Endothelial cell of umbilical vein (primary cell): ENCODE data around the gene RASSF9. TPM values are rescaled to one million over a fixed set of nuclear protein-coding genes. Genes with fewer than 3 reads are reported as not detected.

Experiments used
- BruUV-seq: library from RNA; stranded (reverse); fragments of 400-500 nt; replicated peaks from 2 replicates; lab custom pipeline; 2021; lab: Mats Ljungman, UMichigan
- CTCF ChIA-PET: fragments of 300-600, 350-600 bp; sonication (Branson Sonifier 250); formaldehyde crosslinking; loops from one replicate; lab custom pipeline; 2021; ENCODE audit warnings: antibody characterized with exemption, inconsistent platforms; lab: Charles Lee
- POLR2A ChIA-PET: fragments of 300-600, 350-600 bp; sonication (Branson Sonifier 250); formaldehyde crosslinking; loops from one replicate; lab custom pipeline; 2021; ENCODE audit warnings: antibody characterized with exemption, inconsistent platforms; lab: Charles Lee
- DNase-seq: peaks from one replicate; pipeline ENCODE4 v3.0.0-alpha.2; 2011; ENCODE audit warnings: low read depth, low spot score
- FAIRE-seq: peaks from 2 replicates; lab custom pipeline; 2011; peaks lifted over from hg19 to GRCh38; lab: Jason Lieb, UNC
- H2AFZ ChIP-seq: 2 replicates; pipeline ENCODE4 v1.6.0; 2012; ENCODE audit warnings: low read depth, low read length, control low read depth, inconsistent platforms
- H3K27ac ChIP-seq: 2 replicates; pipeline ENCODE4 v1.5.1; 2011; ENCODE audit warnings: low read depth, mild to moderate bottlenecking, control low read depth, low read length, moderate library complexity; ENCODE audit not compliant: insufficient read depth
- H3K27me3 ChIP-seq, 2 experiments: 2 replicates each; pipeline versions ENCODE4 v1.6.0 to v1.6.1; 2011; ENCODE audit warnings: low read length in 2 of 2, mixed read lengths in 1 of 2; ENCODE audit not compliant: control insufficient read depth in 2 of 2, insufficient read depth in 2 of 2
- H3K36me3 ChIP-seq, 2 experiments: 2 replicates in 1 of 2; 3 replicates in 1 of 2; pipeline ENCODE4 v1.5.1; 2011; ENCODE audit warnings: low read length in 2 of 2, mild to moderate bottlenecking in 1 of 2, moderate library complexity in 1 of 2; ENCODE audit not compliant: control insufficient read depth in 2 of 2, insufficient read depth in 2 of 2; ENCODE audit errors: extremely low read depth in 1 of 2
- H3K4me1 ChIP-seq: 3 replicates; pipeline ENCODE4 v1.5.1; 2011; ENCODE audit warnings: mild to moderate bottlenecking, low read length; ENCODE audit not compliant: control insufficient read depth, insufficient read depth; ENCODE audit errors: extremely low read depth
- H3K4me2 ChIP-seq: 2 replicates; pipeline ENCODE4 v1.6.1; 2011; ENCODE audit warnings: low read length, control low read depth, mixed read lengths; ENCODE audit not compliant: insufficient read depth
- H3K4me3 ChIP-seq, 3 experiments: fragments of 200-600 bp in 1 of 3; sonication (generic), shearing (Covaris generic) in 1 of 3; replicated peaks in 1 of 3; 2 replicates each; pipeline ENCODE4 v1.5.1; 2011 to 2016; ENCODE audit warnings: control low read depth in 3 of 3, low read length in 3 of 3, mild to moderate bottlenecking in 2 of 3, inconsistent platforms in 1 of 3, low read depth in 1 of 3, moderate library complexity in 1 of 3; ENCODE audit not compliant: insufficient read depth in 1 of 3
- H3K79me2 ChIP-seq: 2 replicates; pipeline ENCODE4 v1.6.0; 2012; ENCODE audit warnings: low read length, inconsistent platforms; ENCODE audit not compliant: control insufficient read depth, insufficient read depth
- H3K9ac ChIP-seq: replicated peaks from 2 replicates; pipeline ENCODE3; 2011; ENCODE audit warnings: low read length, control low read depth; ENCODE audit not compliant: insufficient read depth; ENCODE audit errors: extremely low read depth
- H3K9me1 ChIP-seq: replicated peaks from 3 replicates; pipeline ENCODE4 v1.6.0; 2011; ENCODE audit warnings: mild to moderate bottlenecking, low read length; ENCODE audit not compliant: control insufficient read depth, insufficient read depth; ENCODE audit errors: extremely low read depth
- H3K9me3 ChIP-seq: replicated peaks from 2 replicates; pipeline ENCODE4 v1.5.1; 2012; ENCODE audit warnings: low read length, inconsistent platforms; ENCODE audit not compliant: control insufficient read depth, insufficient read depth
- H4K20me1 ChIP-seq: replicated peaks from 2 replicates; pipeline ENCODE3; 2011; ENCODE audit warnings: mild to moderate bottlenecking, low read length; ENCODE audit not compliant: control insufficient read depth, insufficient read depth; ENCODE audit errors: extremely low read depth
- CTCF ChIP-seq, 2 donors: IDR thresholded peaks; 1 replicate in 1 of 2; 2 replicates in 1 of 2; pipeline ENCODE4 v1.5.1; 2011; ENCODE audit warnings: low read length in 2 of 2, mild to moderate bottlenecking in 2 of 2, moderate library complexity in 2 of 2, control low read depth in 1 of 2, inconsistent platforms in 1 of 2, low read depth in 1 of 2; ENCODE audit not compliant: insufficient read depth in 1 of 2; ENCODE audit errors: extremely low read depth in 1 of 2
- EZH2 ChIP-seq: IDR thresholded peaks from 2 replicates; pipeline ENCODE4 v1.6.1; 2012; ENCODE audit warnings: borderline replicate concordance, low read depth, mild to moderate bottlenecking, moderate library complexity, low read length, inconsistent platforms; ENCODE audit not compliant: severe bottlenecking
- FOS ChIP-seq: IDR thresholded peaks from 2 replicates; pipeline ENCODE4 v1.6.1; 2011; ENCODE audit warnings: mild to moderate bottlenecking, low read length, moderate library complexity, borderline replicate concordance; ENCODE audit not compliant: insufficient read depth
- GATA2 ChIP-seq: IDR thresholded peaks from 2 replicates; pipeline ENCODE4 v1.7.0; 2011; ENCODE audit warnings: low read depth, mild to moderate bottlenecking, moderate library complexity, mixed read lengths, low read length; ENCODE audit not compliant: insufficient read length, insufficient read depth
- JUN ChIP-seq: IDR thresholded peaks from 2 replicates; pipeline ENCODE4 v1.6.1; 2011; ENCODE audit warnings: borderline replicate concordance, low read depth; ENCODE audit not compliant: insufficient read length, insufficient read depth
- MAX ChIP-seq: IDR thresholded peaks from 2 replicates; pipeline ENCODE4 v1.6.1; 2011; ENCODE audit not compliant: insufficient read depth, insufficient read length
- MYC ChIP-seq: IDR thresholded peaks from one replicate; pipeline ENCODE4 v1.6.1; 2011; ENCODE audit warnings: mild to moderate bottlenecking, low read depth, low read length
- POLR2A ChIP-seq: IDR thresholded peaks from 2 replicates; pipeline ENCODE4 v1.6.1; 2012; ENCODE audit warnings: low read depth, mild to moderate bottlenecking, control low read depth, low read length
- POLR2AphosphoS5 ChIP-seq: IDR thresholded peaks from 2 replicates; pipeline ENCODE4 v1.6.1; 2012; ENCODE audit warnings: low read depth, mild to moderate bottlenecking, control low read depth, low read length, moderate library complexity; ENCODE audit not compliant: insufficient read depth
- dilution Hi-C: fragments of 300-500 bp; cut with MboI; formaldehyde crosslinking; loops from one replicate; pipeline ENCODE4 v1.15.0; 2019; ENCODE audit warnings: low sequenced_read_pairs; ENCODE audit not compliant: extremely low pct_ligation_motif_present
- intact Hi-C: fragments of 100-400 bp; cut with micrococcal nuclease; formaldehyde crosslinking; loops from one replicate; pipeline ENCODE4 v1.10.0; 2022
- polyA plus RNA-seq, 4 experiments: library from polyadenylated mRNA; depleted of rRNA in 3 of 4; stranded (reverse) in 3 of 4; unstranded in 1 of 4; fragments of >200 nt; gene quantifications; 2 replicates each; pipeline versions ENCODE4 v1.2.1 to v1.2.3, GENCODE V29; 2011 to 2012; ENCODE audit warnings: missing spikeins in 1 of 4
- total RNA-seq: library from RNA; stranded (reverse); gene quantifications from 2 replicates; pipeline ENCODE4 v1.2.3, GENCODE V29; 2021

The RASSF9 gene
- total and polyA plus RNA-seq, 2 donors (not counting 3 experiments of a cell fraction or from before 2014, with no cell fraction given) = 2.1 to 2.3 TPM

- ChIA-PET CTCF (interaction anchor here (1.1 to 4.0 kb wide), 10 partner anchors 9 to 407 kb away, joined by 3 to 31 read pairs (median 4); partner anchors contain the start of gene RASSF9), POLR2A (no interaction called here)
- H3K27me3 ChIP-seq = no peaks in the 10 kb centered on the region
- no peak overlapping the region for H3K9ac ChIP-seq
- no peak overlapping the region for H3K27ac ChIP-seq
- DNase-seq (no peak), FAIRE-seq (no peak)
- H3K79me2 ChIP-seq = no peaks in the 10 kb centered on the region
- no peaks in the 10 kb centered on the region for H4K20me1 ChIP-seq
- H3K9me3 ChIP-seq = no peaks in the 10 kb centered on the region
- H3K36me3 ChIP-seq = no peaks in the 10 kb centered on the region
- dilution Hi-C loops (no loop called here), intact Hi-C loops (loop anchor here (2.0 kb wide), 1 partner anchor 17 kb away; no protein-coding TSS in a partner anchor)
- H3K4me2 ChIP-seq = no peak overlapping the region
- no peak overlapping the region for H2AFZ ChIP-seq
- TF ChIP-seq MYC (no peak), GATA2 (no peak), EZH2 (no peak), POLR2A (no peak)
- no peaks in the 10 kb centered on the region for H3K9me1 ChIP-seq
- no peak overlapping the region for H3K4me3 ChIP-seq
- BruUV-seq = no TSS peak
- no peaks in the 10 kb centered on the region for H3K4me1 ChIP-seq
Observed at GRCh38 chr12:85855305-85855704, 19.1 kb upstream of the RASSF9 start.

- Histone ChIP-seq H3K27me3 (no peaks in the 10 kb centered on the region), H3K4me3 (no peak overlapping the region), H3K36me3 (no peaks in the 10 kb centered on the region), H3K9me1 (no peaks in the 10 kb centered on the region), H3K79me2 (no peaks in the 10 kb centered on the region), H2AFZ (no peak overlapping the region), H3K9ac (no peak overlapping the region), H3K27ac (no peak overlapping the region), H4K20me1 (no peaks in the 10 kb centered on the region), H3K4me1 (no peaks in the 10 kb centered on the region), H3K9me3 (no peaks in the 10 kb centered on the region), H3K4me2 (no peak overlapping the region)
- BruUV-seq = no TSS peak
- POLR2A ChIA-PET = no interaction called here
- no peak for TF ChIP-seq POLR2A
- TF ChIP-seq CTCF (IDR thresholded peaks at IDR 0.05; ENCODE audit: extremely low read depth in 1 of 2, insufficient read depth in 1 of 2, low read depth in 1 of 2, low read length in 2 of 2) = no peak
- TF ChIP-seq FOS = no peak
- TF ChIP-seq POLR2AphosphoS5 = no peak
- no peak for TF ChIP-seq EZH2
- no peak for TF ChIP-seq MAX
- no peak for TF ChIP-seq MYC
- no peak for TF ChIP-seq JUN
- TF ChIP-seq GATA2 = no peak
- CTCF ChIA-PET = no interaction called here
- no peak for FAIRE-seq
- dilution Hi-C loops (no loop called here), intact Hi-C loops (no loop called here)
- DNase-seq = no peak
Observed at GRCh38 chr12:85849344-85849743, 13.1 kb upstream of the RASSF9 start.
